Trophoblast cell (in vitro differentiated cells and primary cell): ENCODE measurements around the gene FAM118B. TPM values are rescaled to one million over a fixed set of nuclear protein-coding genes. Genes with fewer than 3 reads are reported as not detected.

Source experiments
- DNase-seq, 2 donors: peaks; one replicate each; pipeline ENCODE4 v3.0.0-alpha.2; 2016
- H2AFZ ChIP-seq: 2 replicates; pipeline ENCODE4 v1.6.1; 2013; ENCODE audit warnings: low read length, moderate library complexity, mild to moderate bottlenecking; ENCODE audit not compliant: insufficient read depth, poor library complexity
- H2AK5ac ChIP-seq: 2 replicates; pipeline ENCODE4 v1.6.1; 2013; ENCODE audit warnings: mild to moderate bottlenecking, low read length
- H2BK120ac ChIP-seq: 2 replicates; pipeline ENCODE4 v1.6.1; 2013; ENCODE audit warnings: low read length, mild to moderate bottlenecking, moderate library complexity; ENCODE audit not compliant: insufficient read depth, poor library complexity
- H2BK12ac ChIP-seq: 2 replicates; pipeline ENCODE4 v1.6.1; 2013; ENCODE audit warnings: mild to moderate bottlenecking, low read length, moderate library complexity
- H2BK5ac ChIP-seq: 2 replicates; pipeline ENCODE4 v1.6.1; 2013; ENCODE audit warnings: low read length, low read depth, moderate library complexity, mild to moderate bottlenecking; ENCODE audit not compliant: poor library complexity
- H3K14ac ChIP-seq: 2 replicates; pipeline ENCODE4 v1.6.1; 2013; ENCODE audit warnings: mild to moderate bottlenecking, low read length
- H3K18ac ChIP-seq: 2 replicates; pipeline ENCODE4 v1.6.1; 2013; ENCODE audit warnings: mild to moderate bottlenecking, low read length
- H3K23ac ChIP-seq: 2 replicates; pipeline ENCODE4 v1.6.1; 2013; ENCODE audit warnings: low read length
- H3K27ac ChIP-seq: 2 replicates; pipeline ENCODE4 v1.5.1; 2013; ENCODE audit warnings: low read depth, mild to moderate bottlenecking, inconsistent platforms, low read length, moderate library complexity
- H3K27me3 ChIP-seq: 2 replicates; pipeline ENCODE4 v1.6.1; 2013; ENCODE audit warnings: inconsistent platforms, mild to moderate bottlenecking, low read length, moderate library complexity; ENCODE audit not compliant: insufficient read depth
- H3K36me3 ChIP-seq, 2 experiments: 1 replicate in 1 of 2; 2 replicates in 1 of 2; pipeline ENCODE4 v1.6.1; 2013; ENCODE audit warnings: low read length in 2 of 2, mild to moderate bottlenecking in 2 of 2, moderate library complexity in 1 of 2; ENCODE audit not compliant: insufficient read depth in 2 of 2, control insufficient read depth in 1 of 2
- H3K4ac ChIP-seq: 2 replicates; pipeline ENCODE4 v1.6.1; 2013; ENCODE audit warnings: low read depth, mild to moderate bottlenecking, low read length, moderate library complexity
- H3K4me1 ChIP-seq, 2 experiments: 1 replicate in 1 of 2; 2 replicates in 1 of 2; pipeline ENCODE4 v1.6.1; 2013; ENCODE audit warnings: low read length in 2 of 2, mild to moderate bottlenecking in 2 of 2, moderate library complexity in 1 of 2; ENCODE audit not compliant: insufficient read depth in 2 of 2, control insufficient read depth in 1 of 2
- H3K4me2 ChIP-seq: 2 replicates; pipeline ENCODE4 v1.6.1; 2013; ENCODE audit warnings: inconsistent platforms, mild to moderate bottlenecking, low read length, moderate library complexity
- H3K4me3 ChIP-seq: 2 replicates; pipeline ENCODE4 v1.5.1; 2013; ENCODE audit warnings: mild to moderate bottlenecking, low read depth, low read length, inconsistent platforms
- H3K79me1 ChIP-seq: one replicate; pipeline ENCODE4 v1.6.1; 2013; ENCODE audit warnings: low read length
- H3K79me2 ChIP-seq: 2 replicates; pipeline ENCODE4 v1.6.1; 2013; ENCODE audit warnings: low read length, mild to moderate bottlenecking; ENCODE audit not compliant: control insufficient read depth, insufficient read depth, poor library complexity
- H3K9ac ChIP-seq: 2 replicates; pipeline ENCODE4 v1.6.1; 2013; ENCODE audit warnings: mild to moderate bottlenecking, low read length
- H3K9me3 ChIP-seq: 2 replicates; pipeline ENCODE4 v1.6.1; 2013; ENCODE audit warnings: low read depth, mild to moderate bottlenecking, control low read depth, inconsistent platforms, low read length; ENCODE audit not compliant: insufficient read depth
- H4K12ac ChIP-seq: 2 replicates; pipeline ENCODE4 v1.6.1; 2013; ENCODE audit warnings: low read depth, mild to moderate bottlenecking, low read length, moderate library complexity
- H4K8ac ChIP-seq: 2 replicates; pipeline ENCODE4 v1.6.1; 2013; ENCODE audit warnings: low read depth, mild to moderate bottlenecking, low read length, moderate library complexity
- H4K91ac ChIP-seq: one replicate; pipeline ENCODE4 v1.6.1; 2013; ENCODE audit warnings: low read depth, mild to moderate bottlenecking, low read length, moderate library complexity
- WGBS: extraction: QIAGEN DNeasy Blood & Tissue Kit; methylation state at CpG from one replicate; pipeline ENCODE4 v1.1.7; 2013; ENCODE audit warnings: missing lambda C conversion rate; ENCODE audit not compliant: insufficient read length, insufficient coverage; ENCODE audit errors: extremely low coverage; 5-methylcytosine and 5-hydroxymethylcytosine counted together
- polyA plus RNA-seq: library from polyadenylated mRNA; stranded (reverse); fragments of 200-250 nt; gene quantifications from 2 replicates; pipeline ENCODE4 v1.2.3, GENCODE V29; 2013

Gene FAM118B
- 18.0 and 19.0 TPM in 2 replicates for polyA plus RNA-seq

DNA sequence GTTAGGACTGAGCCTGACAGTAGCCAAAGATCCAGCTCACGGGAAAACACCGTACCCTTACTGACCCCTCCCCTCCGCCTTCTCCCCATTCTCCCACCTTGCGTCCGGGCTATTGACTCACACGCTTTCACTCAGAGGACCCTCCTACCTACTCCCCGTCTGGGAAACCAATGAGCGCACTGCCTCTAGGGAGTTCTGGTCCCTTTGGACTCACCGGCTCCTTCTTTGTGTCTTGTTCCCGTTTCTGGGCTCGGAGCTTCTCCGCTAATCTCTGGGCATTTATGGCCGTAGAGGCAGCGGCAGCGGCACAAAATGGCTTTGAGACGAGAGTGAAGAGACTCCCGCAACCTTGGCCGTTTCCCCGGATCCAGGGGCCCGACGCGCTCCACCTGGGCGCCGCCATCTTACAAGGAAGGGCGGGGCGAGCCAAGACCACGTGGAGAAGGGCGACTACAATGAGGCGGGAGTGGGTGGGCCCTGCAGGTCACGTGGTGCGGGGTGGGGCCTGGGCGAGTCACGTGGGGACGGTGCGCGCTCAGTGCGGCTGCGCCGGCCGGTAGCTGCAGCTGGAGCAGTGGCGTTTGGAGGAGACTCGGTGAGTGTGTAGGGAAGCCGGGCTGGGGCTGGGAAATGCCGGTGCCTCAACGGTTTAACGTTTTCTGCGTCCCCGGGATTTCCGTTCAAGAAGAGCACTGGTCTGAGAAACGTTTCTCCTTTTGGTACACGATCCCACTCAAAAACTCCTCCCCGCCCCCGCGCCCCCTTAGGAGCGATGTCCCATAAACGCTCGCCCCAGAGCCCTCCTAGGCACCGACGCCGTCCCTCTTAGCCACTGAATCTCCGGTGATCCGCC is at the start of gene FAM118B, which contains the start of gene RPUSD4:
Gene FAM118B, plus strand, starts transcription at position 547 of the 853 bp plus-strand sequence. CDS start 23,220 bp downstream, outside the sequence.
Gene RPUSD4, minus strand, starts transcription at position 415 of the 853 bp plus-strand sequence. Its CDS starts 12 bp downstream, at position 403.
- DNase-seq, result peak; percentile 97 to 98
- peaks cover 0 to 3% of the 10 kb centered on the region in 2 experiments for H3K4me1 ChIP-seq
- no peaks in the 10 kb centered on the region for H3K9me3 ChIP-seq
- peak within 1 kb of the TSS; percentile 81 for H3K9ac ChIP-seq
- H2AK5ac ChIP-seq, result peak within 1 kb of the TSS; percentile 9
- H2BK12ac ChIP-seq, result no peak within 1 kb of the TSS
- H3K18ac ChIP-seq, result peak within 1 kb of the TSS; percentile 5
- peak within 1 kb of the TSS; percentile 92 for H3K4me3 ChIP-seq
- H2BK120ac ChIP-seq, result peak within 1 kb of the TSS; percentile 68
- peaks cover 5% of the 10 kb centered on the region for H3K79me2 ChIP-seq
- peak within 1 kb of the TSS; percentile 72 for H3K14ac ChIP-seq
- peaks cover 3 to 6% of the 10 kb centered on the region in 2 experiments for H3K36me3 ChIP-seq
- WGBS, result no CpG with 5 or more reads among the region's 62 CpGs
- H3K4ac ChIP-seq, result peak within 1 kb of the TSS; percentile 24
- H3K79me1 ChIP-seq, result peaks cover 7% of the 10 kb centered on the region
- H3K27me3 ChIP-seq, result no peaks in the 10 kb centered on the region
- peak within 1 kb of the TSS; percentile 45 for H2BK5ac ChIP-seq
- H4K8ac ChIP-seq, result peak within 1 kb of the TSS; percentile 99
- no peak within 1 kb of the TSS for H3K27ac ChIP-seq
- peak within 1 kb of the TSS; percentile 90 for H3K4me2 ChIP-seq
- peak within 1 kb of the TSS; percentile 87 for H4K12ac ChIP-seq
- no peak within 1 kb of the TSS for H3K23ac ChIP-seq
- peak within 1 kb of the TSS; percentile 50 for H4K91ac ChIP-seq
- H2AFZ ChIP-seq, result peak within 1 kb of the TSS; percentile 93

DNA sequence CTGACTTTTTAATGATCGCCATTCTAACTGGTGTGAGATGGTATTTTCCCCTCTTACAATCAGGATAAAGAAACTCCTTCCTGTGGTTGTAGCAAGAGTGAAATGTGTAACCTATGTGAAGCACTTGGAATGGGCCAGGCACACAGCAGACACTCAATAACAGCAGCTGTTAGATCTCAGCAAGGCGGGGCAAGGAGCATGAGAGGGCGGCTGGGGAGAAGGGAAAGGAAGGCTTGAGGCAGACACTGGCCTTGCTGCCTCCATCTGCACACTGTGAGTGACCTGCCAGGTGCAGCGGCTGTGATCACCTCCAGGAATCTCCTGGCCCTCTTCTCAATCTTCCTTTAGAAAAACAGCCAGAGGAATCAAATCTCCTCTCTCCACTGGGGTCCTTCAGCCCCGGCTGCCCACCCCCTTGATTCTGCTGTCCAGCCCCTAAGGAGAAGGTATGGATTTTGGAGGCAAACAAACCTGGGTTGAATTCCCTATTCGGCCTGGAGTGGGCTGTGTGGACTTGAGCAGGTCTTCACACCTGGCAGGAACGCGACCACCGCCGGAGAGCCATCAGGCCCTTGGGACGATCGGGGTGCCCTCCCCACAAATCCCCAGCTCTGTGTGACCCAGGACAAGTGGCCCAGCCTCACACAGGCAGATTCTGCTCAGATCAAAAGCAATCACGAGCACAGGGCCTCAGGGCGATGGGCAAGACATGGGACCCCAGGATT is 49.1 kb upstream of the FAM118B start:
- no peak overlapping the region for H4K8ac ChIP-seq
- no peak overlapping the region for H2AK5ac ChIP-seq
- peaks cover 9% of the 10 kb centered on the region for H3K79me1 ChIP-seq
- DNase-seq, result no peak
- no peak overlapping the region for H4K12ac ChIP-seq
- H3K27me3 ChIP-seq, result no peaks in the 10 kb centered on the region
- no peak overlapping the region for H3K4me3 ChIP-seq
- no peak overlapping the region for H2BK120ac ChIP-seq
- H3K14ac ChIP-seq, result peak overlapping the region; percentile 5
- H2BK5ac ChIP-seq, result no peak overlapping the region
- no CpG with 5 or more reads among the region's 14 CpGs for WGBS
- no peaks in the 10 kb centered on the region for H3K36me3 ChIP-seq
- peak overlapping the region; percentile 9 for H4K91ac ChIP-seq
- H3K4me1 ChIP-seq, result peaks cover 21 to 43% of the 10 kb centered on the region in 2 experiments
- H3K23ac ChIP-seq, result no peak overlapping the region
- H3K27ac ChIP-seq, result no peak overlapping the region
- no peaks in the 10 kb centered on the region for H3K79me2 ChIP-seq
- H3K4me2 ChIP-seq, result no peak overlapping the region
- H3K4ac ChIP-seq, result no peak overlapping the region
- no peak overlapping the region for H3K18ac ChIP-seq
- H3K9ac ChIP-seq, result no peak overlapping the region
- H2AFZ ChIP-seq, result no peak overlapping the region
- H3K9me3 ChIP-seq, result peaks cover 3% of the 10 kb centered on the region
- H2BK12ac ChIP-seq, result no peak overlapping the region

DNA sequence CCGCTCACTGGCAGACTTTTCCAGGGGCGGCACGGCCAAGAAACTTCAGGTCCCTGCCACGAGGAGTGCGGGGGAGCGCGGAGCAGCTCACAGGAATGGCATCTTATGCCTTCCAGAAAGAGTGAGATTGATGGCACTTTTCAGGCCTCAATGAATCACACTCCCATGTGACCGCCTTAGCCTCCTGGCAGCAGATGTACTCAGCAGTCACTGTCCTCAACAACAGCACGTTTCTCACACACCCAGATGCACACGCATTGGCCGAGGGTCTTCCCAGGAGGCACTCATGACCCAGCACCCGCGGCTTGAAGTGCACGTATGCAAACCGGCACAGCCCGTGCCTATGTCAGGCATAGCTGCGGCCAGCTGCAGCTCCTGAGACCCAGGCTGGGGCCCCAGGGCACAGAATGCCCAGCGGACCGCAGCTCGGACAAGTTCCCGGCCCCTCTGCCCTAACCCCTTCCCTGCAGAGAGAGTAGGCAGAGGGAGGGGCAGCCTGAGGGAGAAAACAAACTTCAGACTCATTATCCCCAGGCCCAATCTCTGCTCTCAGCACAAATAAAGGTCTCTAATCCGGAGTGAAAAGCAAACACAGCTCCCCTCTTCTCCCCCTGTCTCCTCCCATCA is 48.4 kb upstream of the FAM118B start:
- H2AK5ac ChIP-seq, result no peak overlapping the region
- H3K4ac ChIP-seq, result no peak overlapping the region
- H3K4me2 ChIP-seq, result no peak overlapping the region
- H3K79me2 ChIP-seq, result no peaks in the 10 kb centered on the region
- H3K18ac ChIP-seq, result no peak overlapping the region
- DNase-seq, result peak in 1 of 2 donors; percentile 18
- H2BK120ac ChIP-seq, result peak overlapping the region; percentile 23
- H4K91ac ChIP-seq, result peak overlapping the region; percentile 50
- H3K4me1 ChIP-seq, result peaks cover 19 to 42% of the 10 kb centered on the region in 2 experiments
- H2AFZ ChIP-seq, result no peak overlapping the region
- peak overlapping the region; percentile 15 for H2BK5ac ChIP-seq
- H3K4me3 ChIP-seq, result no peak overlapping the region
- peak overlapping the region; percentile 20 for H2BK12ac ChIP-seq
- H3K9ac ChIP-seq, result no peak overlapping the region
- peaks cover 3% of the 10 kb centered on the region for H3K9me3 ChIP-seq
- no peak overlapping the region for H4K12ac ChIP-seq
- H3K79me1 ChIP-seq, result peaks cover 9% of the 10 kb centered on the region
- no peak overlapping the region for H3K23ac ChIP-seq
- WGBS, result no CpG with 5 or more reads among the region's 22 CpGs
- H3K27ac ChIP-seq, result peak overlapping the region; percentile 13
- H3K36me3 ChIP-seq, result no peaks in the 10 kb centered on the region
- no peaks in the 10 kb centered on the region for H3K27me3 ChIP-seq
- H4K8ac ChIP-seq, result no peak overlapping the region
- peak overlapping the region; percentile 10 for H3K14ac ChIP-seq

DNA sequence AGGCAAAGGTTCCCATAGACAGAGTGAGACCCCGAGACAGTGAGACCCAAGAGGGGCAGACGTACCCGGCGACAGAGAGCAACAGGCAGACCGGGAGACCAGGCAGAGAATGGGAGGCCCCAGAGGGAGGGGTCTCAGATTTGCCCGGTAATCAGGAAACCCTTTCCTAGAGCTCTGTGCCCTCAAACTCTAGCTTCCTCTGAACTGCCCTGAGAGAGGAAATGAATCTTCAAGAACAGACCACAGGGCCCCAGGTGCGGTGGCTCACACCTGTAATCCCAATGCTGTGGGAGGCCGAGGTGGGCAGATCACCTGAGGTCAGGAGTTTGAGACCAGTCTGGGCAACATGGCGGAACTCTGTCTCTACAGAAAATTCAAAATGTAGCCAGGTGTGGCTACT is 47.8 kb upstream of the FAM118B start:
- peak overlapping the region; percentile 46 for H2BK5ac ChIP-seq
- no peaks in the 10 kb centered on the region for H3K36me3 ChIP-seq
- no peak overlapping the region for H3K9ac ChIP-seq
- H3K4me3 ChIP-seq, result no peak overlapping the region
- H3K23ac ChIP-seq, result no peak overlapping the region
- no peak for DNase-seq
- no peak overlapping the region for H4K8ac ChIP-seq
- no peaks in the 10 kb centered on the region for H3K79me2 ChIP-seq
- WGBS, result no CpG with 5 or more reads among the region's 9 CpGs
- H3K4ac ChIP-seq, result no peak overlapping the region
- H2AK5ac ChIP-seq, result no peak overlapping the region
- H2BK12ac ChIP-seq, result peak overlapping the region; percentile 12
- H3K4me2 ChIP-seq, result no peak overlapping the region
- H4K12ac ChIP-seq, result no peak overlapping the region
- peak overlapping the region; percentile 23 for H2BK120ac ChIP-seq
- H3K14ac ChIP-seq, result no peak overlapping the region
- H2AFZ ChIP-seq, result no peak overlapping the region
- peaks cover 18 to 38% of the 10 kb centered on the region in 2 experiments for H3K4me1 ChIP-seq
- H3K9me3 ChIP-seq, result peaks cover 3% of the 10 kb centered on the region
- H4K91ac ChIP-seq, result peak overlapping the region; percentile 50
- no peaks in the 10 kb centered on the region for H3K27me3 ChIP-seq
- H3K27ac ChIP-seq, result no peak overlapping the region
- no peak overlapping the region for H3K18ac ChIP-seq
- peaks cover 9% of the 10 kb centered on the region for H3K79me1 ChIP-seq
